Middle frontal gyrus (tissue), 1 donor: ENCODE results near the gene RIPK1.
"Not testable (repeated sequence)": the region's sequence is repeated elsewhere in the genome, so short reads cannot be mapped to it uniquely, and the experiment has no call there.

Experiments used
- DNase-seq: peaks from one replicate; pipeline ENCODE4 v3.0.0-alpha.2; 2015; ENCODE audit warnings: low spot score; ENCODE audit errors: extremely low spot score

RIPK1 gene

DNA sequence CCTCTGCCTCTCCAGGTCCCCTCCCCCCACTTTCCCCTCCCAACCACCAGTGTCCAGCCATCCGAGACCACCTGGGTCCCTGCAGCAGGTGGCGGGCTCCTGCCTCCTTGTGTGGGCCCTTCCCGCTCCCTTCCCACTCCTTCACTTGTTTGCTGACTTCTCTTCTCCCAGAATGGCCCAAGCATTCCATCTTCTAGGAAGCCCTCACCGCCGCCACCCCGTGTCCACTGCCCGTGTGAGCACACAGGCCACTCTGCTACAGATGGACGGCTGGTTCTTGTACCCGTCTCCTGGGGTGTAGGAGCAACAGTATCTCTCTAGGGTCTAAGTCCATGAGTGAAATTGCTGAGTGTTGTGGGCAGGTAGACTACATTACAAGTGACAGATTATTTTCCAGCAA lies 65.2 kb downstream of the RIPK1 start:
- DNase-seq, result no peak

DNA sequence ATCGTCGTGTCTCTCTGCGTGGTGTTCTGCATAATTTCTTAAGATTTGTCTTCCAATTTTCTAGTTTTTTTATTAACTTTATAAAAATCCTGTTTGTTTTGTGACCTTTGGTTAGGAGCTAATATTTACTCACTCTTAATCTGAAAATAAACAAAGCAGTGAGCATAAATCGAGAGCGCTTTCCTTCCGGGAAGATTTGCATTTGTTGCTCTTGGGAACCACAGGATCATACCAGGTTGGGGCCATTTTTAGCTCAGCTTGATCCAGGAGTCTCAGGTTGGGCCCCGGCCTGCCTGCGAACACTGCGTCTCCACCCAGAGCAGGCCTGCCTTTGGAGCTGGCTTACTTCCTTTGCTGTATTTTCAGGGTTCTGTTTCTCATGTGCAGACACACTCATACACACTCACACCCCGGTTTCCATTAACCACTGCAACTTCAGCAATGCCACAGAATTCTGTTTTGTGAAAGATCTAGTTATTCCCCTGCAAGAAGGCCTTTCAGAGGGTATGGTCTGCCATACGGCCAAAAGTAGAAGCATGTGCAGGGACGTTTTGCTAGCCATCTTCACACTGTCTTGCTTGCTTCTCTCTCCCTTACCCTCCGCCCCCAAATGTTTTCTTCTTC lies 67.5 kb downstream of the RIPK1 start:
- DNase-seq, result no peak

DNA sequence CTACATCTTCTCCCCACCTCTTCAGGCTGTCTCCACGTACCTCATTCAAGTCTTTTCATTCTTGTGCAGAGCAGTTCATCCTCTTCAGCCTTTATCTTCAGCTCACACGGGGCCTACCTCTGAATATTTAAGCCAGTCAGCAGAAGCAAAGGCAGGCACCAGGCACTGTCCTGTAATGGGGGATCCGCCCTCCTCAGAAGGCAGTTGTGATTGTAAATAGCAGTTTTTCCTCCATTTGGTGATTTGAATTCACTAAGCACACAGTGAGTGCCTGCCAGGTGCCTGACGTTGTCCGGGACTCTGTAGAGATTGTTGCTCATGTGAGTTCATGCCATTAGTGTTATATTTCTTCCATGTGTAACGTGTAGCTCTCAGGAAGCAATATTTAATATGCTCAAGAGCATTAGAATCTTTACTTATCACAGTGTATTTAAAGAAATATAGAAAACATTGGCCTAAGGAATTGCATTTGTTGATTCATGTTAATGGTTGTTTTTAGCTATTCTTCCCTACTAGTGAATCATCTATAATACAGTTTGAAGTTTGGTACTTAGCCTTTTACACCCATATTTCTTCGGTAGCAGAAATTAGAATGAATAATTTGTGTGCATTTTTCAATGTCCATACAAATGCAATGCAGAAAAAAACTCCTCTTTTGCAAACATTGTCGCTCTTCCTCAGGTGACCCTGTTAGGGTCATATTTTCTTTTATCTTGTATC lies 68.2 kb downstream of the RIPK1 start:
- DNase-seq, result no peak

DNA sequence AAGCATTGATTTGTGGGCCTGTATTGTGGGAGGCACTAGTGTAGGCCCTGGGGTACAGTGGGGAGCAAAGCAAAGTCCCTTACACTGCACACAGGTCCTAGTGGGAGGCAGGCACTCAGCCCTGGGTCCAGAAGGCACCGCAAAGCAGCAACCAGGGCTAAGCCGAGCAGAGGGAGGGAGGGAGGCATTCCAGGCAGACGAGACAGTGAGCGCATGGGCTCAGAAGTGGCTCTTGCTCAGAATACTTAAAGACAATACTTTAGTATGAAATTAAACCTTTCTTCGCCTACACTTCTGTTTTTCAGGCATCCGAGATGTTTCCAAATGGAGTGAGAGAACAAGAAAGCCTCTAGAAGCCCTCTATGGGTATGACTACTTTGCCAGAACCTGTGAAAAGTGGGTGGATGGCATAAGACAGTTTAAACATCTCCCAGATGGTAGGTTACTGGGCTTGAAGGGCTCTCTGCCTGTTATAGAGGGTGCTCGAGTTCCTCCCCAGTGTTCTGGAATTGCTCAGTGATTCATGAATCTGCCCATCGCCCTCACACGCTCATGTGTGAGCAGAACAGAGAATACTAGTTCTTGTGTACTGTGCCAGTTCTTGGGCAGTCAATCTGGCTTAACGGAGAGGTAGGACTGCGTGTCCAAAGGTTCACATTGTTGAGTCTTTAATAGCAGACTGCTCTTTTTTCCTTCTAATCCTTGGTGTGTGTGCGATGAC lies 68.9 kb downstream of the RIPK1 start:
- DNase-seq, result peak; percentile 53

DNA sequence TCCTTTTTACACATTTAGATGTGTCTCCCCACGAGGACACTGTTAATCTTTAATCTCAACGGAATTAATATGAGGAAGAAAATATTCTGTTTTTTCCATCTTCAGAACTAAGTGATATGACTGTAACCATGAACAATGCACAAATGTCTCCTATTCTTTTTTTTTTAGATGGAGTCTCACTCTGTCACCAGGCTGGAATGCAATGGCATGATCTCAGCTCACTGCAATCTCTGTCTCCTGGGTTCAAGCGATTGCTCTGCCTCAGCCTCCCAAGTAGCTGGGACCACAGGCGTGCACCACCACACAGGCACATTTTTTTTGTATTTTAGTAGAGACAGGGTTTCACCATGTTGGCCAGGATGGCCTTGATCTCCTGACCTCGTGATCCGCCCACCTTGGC lies 69.6 kb downstream of the RIPK1 start:
- not testable (repeated sequence) for DNase-seq

DNA sequence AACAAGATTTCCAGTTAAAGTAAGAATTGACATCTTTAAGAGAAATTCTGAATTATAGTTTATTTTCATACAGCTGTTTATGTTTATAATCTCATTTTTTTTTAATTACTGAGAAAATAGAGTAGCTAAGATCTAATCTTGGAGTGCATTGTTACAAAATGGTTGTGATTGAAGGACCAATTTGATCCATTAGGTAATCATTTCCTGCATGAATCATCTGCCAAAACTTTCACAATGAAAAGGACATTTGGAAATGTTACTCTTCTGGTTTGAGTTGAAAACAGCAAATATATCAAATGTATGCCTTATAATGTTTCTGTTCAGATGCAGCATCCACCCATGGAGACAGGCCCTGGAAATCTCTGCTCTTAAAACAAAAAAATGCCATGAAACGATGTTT lies 70.0 kb downstream of the RIPK1 start:
- DNase-seq, result no peak

DNA sequence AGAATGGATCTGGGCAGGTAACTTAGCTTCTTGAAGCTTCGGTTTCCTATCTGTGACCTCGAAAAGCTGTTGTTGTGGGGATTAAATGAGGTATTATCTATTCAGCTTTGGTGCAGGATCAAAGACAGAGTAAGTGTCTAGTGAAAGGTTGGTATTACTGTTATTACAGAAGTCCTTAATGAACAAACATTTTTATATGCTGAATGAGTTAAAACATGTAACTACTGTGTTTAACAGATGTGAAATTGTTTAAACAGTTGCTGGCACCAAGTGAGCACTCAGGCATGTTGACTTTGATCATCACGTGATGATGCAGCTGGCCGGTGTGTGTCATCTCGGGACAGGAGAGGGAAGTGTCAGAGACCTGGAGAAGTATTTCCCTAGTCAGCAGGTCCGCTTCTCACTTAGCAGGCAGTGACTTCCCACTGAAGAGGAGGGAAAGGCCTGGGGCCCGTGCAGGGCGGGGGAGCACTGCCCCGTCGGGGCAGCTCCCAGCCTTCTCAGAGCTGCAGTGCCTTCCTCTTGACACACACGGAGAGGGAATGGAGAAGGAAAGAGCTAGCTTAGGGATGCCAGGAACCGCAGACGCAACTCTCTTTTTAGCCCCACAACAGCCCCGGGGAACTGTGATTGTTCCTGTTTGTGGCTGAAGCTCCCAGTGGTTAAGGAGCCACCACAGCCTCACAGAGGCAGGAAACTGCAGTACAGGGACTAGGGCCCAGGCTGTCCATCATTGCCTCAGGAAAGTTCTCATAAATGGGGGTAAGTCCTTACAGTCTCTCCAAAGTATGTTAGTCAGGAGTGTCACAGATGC lies 71.0 kb downstream of the RIPK1 start:
- DNase-seq, result no peak

DNA sequence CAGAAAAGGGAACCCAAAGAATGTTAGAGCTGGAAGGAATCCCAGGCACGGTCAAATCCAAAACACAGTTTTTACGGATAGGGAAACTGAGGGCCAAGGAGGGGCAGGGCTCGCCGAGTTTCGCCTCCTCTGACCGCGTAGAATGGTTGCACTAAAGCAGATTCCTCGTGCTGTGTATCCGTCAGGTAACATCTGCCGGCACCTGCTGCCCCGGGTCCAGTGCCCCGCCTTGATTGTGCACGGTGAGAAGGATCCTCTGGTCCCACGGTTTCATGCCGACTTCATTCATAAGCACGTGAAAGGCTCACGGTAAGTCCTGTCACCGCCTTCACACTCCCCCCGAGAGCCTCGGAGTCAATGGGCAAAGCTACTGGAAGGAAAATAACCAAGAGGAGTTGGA lies 71.9 kb downstream of the RIPK1 start:
- DNase-seq, result no peak

DNA sequence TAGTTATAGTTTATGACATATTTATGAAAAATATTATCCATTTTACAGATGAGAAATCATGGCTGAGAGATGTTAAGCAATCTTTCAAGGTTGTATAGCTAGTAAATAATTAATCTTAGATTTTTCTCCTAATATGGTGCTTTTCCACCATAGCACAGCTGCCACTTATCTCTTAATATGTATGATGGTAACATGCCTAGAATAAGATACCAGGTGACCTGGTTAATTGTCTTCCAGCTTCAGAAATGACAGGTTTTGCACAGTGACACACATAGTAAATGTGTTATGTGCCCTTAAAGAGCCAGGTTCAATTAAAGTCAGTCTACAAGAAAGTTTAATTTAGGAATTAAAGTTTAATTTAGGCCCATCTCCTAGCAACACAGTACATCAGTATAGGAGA lies 74.2 kb downstream of the RIPK1 start:
- DNase-seq, result no peak

DNA sequence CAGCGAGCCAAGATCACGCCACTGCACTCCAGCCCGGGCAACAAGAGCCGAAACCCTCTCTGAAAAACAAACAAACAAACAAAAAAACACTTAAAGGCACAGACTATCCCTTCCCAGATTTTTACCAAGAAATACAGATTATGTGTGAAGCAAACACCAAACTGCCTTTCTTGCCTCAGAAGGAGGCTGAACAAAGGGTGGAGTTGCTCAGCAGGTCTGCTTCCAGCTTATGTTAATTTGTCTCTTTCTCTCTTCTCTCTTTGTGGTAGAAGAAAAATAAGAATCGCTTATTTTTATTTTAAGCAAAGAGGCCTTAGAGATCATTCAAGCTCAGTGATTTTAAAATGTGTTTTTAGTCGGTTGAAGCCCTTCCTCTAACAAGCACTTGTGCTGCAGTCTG lies 74.9 kb downstream of the RIPK1 start:
- no peak for DNase-seq

DNA sequence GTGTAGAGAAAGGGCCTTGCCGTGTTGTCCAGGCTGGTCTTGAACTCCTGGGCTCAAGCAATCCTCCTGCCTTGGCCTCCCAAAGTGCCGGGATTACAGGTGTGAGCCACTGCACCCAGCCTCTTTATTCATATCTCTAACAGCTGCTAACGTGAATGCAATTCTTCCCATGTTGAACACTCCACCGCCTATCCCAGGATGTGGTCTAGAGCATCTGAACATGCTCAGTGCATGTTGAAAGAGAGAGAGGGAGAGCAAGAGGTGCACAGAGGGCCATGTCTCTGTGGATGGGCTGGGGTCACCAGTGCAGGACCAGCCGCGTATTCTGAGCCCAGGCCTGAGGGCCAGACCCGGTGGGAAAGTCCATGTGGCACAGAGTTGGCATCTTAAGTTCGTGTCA lies 76.3 kb downstream of the RIPK1 start:
- no peak for DNase-seq

DNA sequence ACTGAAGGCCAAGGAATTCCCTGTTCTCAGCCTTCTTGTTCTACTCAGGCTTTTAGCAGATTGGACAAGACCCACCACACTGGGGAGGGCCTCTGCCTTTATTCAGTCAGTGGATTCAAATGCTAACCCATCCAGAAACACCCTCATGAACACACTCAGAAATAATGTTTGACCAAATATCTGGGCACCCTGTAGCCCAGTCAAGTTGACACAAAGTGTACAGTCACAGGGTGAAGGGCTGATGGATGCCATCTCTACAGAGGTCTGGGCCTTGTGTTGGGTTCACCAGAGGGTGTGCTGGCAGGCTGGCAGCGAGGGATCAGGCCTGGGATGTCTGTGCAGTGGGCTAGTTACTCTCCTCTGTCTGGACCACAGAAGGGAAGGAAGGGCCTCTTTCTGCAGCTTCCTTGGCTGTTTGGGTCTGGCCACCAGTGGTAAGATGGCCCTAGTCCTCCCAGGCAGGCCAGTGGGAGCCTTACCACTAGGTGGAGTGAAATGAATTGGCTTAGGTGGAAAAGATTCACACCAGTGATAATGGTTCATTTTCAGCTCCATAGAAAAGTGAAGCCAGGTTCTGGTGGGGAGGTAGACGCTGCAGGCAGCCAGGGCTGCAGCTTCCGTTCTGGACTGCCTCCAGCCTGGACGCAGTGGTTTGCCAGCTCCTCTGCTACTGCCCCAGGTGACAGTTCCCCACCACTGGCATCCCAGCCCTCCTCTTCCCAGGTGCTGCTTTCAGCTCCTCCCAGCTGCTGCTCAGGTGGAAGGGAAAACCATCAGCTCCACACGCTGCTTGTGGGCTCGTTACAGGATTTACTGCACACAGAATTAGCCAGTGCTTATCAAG lies 79.8 kb downstream of the RIPK1 start:
- no peak for DNase-seq

DNA sequence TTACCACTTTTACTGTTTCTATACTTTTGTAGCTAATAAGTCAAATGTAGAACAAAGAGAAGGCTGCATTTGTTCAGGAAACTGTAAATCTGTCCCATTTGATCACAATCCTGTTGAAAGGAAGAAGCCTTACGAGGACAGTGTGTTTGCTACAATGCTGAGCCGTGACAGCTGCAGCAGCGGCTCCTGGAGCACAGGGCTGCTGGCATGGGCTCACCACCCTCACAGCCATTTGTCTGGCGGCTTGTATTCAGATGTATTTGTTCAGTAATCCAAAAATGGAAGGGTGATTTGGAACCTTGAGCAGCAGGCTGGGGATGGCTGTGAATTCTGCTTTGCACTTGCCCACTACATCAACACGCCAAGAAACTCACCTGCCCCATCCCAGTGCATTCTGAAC lies 83.4 kb downstream of the RIPK1 start:
- DNase-seq, result no peak

DNA sequence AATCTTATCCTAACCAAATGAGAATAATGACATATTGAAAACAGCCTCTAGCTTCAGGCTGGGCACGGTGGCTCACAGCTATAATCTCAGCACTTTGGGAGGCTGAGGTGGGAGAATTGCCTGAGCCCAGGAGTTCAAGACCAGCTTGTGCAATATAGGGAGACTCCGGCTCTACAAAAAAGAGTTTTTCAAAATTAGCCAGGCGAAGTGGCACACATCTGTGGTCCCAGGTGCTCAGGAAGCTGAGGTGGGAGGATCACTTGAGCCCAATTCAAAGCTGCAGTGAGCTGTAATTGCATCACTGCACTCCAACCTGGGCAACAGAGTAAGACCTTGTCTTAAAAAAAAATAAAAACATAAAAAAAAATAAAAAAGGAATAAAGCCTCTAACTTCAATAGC lies 84.4 kb downstream of the RIPK1 start:
- no peak for DNase-seq

DNA sequence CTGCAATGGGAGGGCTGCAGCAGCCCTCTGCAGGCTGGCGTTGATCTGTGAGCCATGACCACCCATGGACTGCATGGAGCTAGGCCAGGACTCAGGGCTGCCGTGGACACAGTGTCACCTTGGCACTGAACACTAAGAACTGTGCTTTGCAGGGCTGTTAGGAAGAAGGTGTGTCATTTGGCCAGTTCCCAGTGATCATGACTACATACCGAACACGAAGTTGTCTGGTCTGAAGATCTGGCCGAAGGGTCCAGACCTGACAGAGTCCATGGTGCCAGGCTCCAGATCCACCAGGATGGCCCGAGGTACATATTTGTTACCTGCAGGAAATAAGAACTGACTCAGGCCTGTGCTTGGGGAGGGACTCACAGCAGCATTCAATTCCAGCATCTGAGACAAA lies 87.1 kb downstream of the RIPK1 start:
- not testable (repeated sequence) for DNase-seq

DNA sequence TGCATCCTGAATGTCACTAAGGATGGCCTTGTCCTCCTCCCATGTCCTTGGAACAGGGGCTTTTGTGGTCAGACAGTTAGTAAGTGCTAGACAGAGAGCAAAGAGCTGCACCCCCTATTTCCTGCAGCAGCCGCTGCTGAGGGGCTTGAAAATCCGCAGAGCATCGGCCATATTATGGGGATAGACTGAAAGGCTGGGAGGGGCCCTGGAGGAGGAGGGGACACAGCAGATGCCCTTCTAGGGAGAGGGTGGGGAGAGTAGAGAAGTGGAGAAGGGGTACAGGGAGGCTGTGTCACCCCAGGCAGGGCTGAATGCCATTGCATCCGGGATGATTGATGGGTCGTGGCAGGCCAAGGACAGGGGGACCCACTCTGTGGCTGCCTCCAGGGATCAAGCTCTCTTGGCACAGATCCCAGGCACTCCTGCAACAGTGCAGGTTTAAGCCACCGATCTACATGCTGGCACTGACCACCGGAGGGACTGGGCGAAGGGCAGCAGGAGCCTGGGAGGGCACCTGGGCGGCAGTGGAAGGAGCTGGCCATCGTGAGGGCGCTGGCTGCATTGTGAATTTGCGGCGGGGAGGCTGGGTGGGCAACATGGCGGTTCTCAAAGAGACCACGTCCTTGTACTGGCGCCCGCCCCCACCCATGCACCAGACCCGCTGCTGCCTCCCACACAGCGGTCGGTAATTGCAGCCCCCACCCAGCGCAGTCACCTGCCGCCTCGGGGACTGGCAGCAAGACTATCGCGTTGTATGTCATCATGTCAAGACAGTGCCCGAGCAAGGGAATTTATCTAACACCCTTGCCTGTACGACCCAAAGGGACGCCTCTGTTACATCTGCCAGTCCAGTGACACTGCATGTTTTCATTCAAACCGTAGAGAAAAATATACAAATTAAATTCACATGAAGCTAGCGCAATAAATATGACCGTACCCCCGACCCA lies 88.2 kb downstream of the RIPK1 start:
- DNase-seq, result not testable (repeated sequence)

DNA sequence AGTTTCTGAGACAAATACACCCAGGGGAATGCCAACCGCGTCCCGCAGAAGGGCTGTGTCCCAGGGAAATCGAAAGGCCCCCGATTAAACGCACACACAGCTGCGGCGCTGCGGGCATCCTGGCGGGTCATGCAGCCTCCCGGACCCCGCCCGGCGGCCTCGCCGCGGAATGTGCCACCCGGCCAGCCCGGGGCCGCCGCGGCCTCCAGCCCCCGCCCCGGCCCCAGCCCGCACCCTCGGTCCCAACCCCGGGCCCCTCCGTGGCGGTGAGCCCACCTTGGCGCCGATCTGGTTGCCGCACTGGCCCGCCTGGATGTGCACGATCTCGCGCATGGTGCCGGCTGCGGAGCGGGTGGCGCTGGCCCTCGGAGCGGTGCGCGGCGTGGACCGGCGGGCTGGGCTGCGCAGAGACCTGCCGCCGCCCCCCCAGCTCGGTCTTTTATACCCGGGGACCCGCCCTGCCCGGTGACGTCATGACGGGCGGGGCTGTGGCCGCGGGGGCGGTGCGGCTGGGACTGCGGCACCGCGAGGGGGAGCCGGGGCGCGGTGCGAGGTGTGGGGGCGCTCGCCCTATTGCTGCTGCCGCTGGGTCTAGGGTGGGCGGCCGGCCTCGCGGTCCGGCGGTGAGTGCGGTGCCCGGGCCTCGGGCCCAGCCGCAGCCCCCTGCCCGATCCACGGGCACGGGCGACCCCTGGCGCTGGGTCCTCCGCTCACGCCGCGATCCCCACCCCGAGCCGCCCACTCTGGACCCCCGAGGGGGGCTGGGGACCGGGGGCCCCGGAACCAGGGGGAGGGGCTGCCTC lies 89.0 kb downstream of the RIPK1 start, which contains the start of gene TUBB2A:
Gene TUBB2A (minus strand): TSS at position 414 of the 803 bp plus-strand sequence. CDS start 81 bp downstream, at position 333.
- peak; percentile 62 for DNase-seq
